Activated CD8-positive, alpha-beta T cell treated with anti-CD3 and anti-CD28 coated beads for 36 hours (primary cell): Measurements from ENCODE around the gene SCARF2. TPM values are rescaled to one million over a fixed set of nuclear protein-coding genes. Genes with fewer than 3 reads are reported as not detected.

Experiments
- ATAC-seq: fragments of 200-7000 bp; cut with Tn5 transposase; one replicate; pipeline ENCODE4 v1.10.0; 2021; ENCODE audit warnings: mild to moderate bottlenecking, moderate library complexity
- CTCF ChIA-PET: fragments of 350-600 bp; sonication (Branson Sonifier 250); formaldehyde crosslinking; loops from one replicate; lab custom pipeline; 2021; ENCODE audit warnings: antibody characterized with exemption; lab: Charles Lee
- POLR2A ChIA-PET: fragments of 350-600 bp; sonication (Branson Sonifier 250); formaldehyde crosslinking; loops from one replicate; lab custom pipeline; 2021; ENCODE audit warnings: antibody characterized with exemption; lab: Charles Lee
- DNase-seq: peaks from one replicate; pipeline ENCODE4 v3.0.0-alpha.2; 2020
- H3K27ac Mint-ChIP-seq: one replicate; pipeline ENCODE4 v1.8.0; 2021; ENCODE audit warnings: mild to moderate bottlenecking, mixed read lengths
- H3K27me3 Mint-ChIP-seq: one replicate; pipeline ENCODE4 v1.8.0; 2021; ENCODE audit warnings: mixed read lengths
- H3K36me3 Mint-ChIP-seq: one replicate; pipeline ENCODE4 v1.8.0; 2021; ENCODE audit warnings: low read depth, mixed read lengths
- H3K4me1 Mint-ChIP-seq: one replicate; pipeline ENCODE4 v1.8.0; 2021; ENCODE audit warnings: low read depth, mixed read lengths
- H3K4me3 Mint-ChIP-seq: one replicate; pipeline ENCODE4 v1.8.0; 2021; ENCODE audit warnings: mild to moderate bottlenecking, moderate library complexity, mixed read lengths
- H3K9me3 Mint-ChIP-seq: one replicate; pipeline ENCODE4 v1.8.0; 2021; ENCODE audit warnings: mixed read lengths
- intact Hi-C: fragments of 100-400 bp; cut with micrococcal nuclease; formaldehyde crosslinking; loops from one replicate; pipeline ENCODE4 v1.10.0; 2022
- total RNA-seq, 2 experiments: library from RNA; stranded (reverse); gene quantifications; one replicate each; pipeline ENCODE4 v1.2.3, GENCODE V29; 2021
- TF ChIP-seq, protein P1 (sequence below): fragments of 200-600 bp; IDR thresholded peaks from one replicate; pipeline ENCODE4 v1.8.0; 2022; ENCODE audit warnings: antibody characterized with exemption, mild to moderate bottlenecking

SCARF2 gene
- total RNA-seq, 2 experiments from 2014 or later: 0.20 to 0.27 TPM

DNA sequence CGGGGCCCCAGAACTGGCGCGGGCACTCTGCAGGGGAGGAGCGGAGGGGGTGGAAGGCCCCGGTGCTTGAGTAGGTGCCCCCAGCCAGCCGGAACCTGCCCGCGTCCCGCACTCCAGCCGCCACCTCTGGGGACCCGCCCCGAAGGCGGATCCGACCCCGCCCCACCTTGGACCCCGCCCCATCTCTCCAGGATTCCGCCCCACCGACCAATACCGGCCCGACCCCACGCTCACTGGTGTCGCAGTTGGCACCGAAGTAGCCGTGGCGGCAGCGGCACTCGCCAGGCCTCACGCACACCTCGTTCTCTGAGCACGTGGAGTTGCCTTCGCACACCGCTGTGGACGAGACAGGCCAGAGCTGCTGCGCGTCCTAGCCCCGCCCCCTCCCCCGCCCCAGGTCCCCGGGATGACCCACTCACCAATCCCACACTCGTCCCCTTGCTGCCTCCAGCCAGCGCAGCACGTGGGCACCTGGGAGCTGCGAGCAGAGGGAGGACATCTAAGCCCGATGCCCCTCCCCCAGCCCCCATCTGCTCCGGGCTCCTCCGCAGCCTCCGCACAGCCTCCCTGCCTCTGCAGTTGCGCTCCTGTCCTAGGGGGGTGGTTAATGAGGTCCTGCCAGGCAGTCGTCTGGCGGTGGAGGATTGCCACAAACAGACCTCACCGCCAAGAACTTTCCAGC lies 6.0 kb downstream of the SCARF2 start:
- peaks cover 17% of the 10 kb centered on the region for H3K4me1 Mint-ChIP-seq

DNA sequence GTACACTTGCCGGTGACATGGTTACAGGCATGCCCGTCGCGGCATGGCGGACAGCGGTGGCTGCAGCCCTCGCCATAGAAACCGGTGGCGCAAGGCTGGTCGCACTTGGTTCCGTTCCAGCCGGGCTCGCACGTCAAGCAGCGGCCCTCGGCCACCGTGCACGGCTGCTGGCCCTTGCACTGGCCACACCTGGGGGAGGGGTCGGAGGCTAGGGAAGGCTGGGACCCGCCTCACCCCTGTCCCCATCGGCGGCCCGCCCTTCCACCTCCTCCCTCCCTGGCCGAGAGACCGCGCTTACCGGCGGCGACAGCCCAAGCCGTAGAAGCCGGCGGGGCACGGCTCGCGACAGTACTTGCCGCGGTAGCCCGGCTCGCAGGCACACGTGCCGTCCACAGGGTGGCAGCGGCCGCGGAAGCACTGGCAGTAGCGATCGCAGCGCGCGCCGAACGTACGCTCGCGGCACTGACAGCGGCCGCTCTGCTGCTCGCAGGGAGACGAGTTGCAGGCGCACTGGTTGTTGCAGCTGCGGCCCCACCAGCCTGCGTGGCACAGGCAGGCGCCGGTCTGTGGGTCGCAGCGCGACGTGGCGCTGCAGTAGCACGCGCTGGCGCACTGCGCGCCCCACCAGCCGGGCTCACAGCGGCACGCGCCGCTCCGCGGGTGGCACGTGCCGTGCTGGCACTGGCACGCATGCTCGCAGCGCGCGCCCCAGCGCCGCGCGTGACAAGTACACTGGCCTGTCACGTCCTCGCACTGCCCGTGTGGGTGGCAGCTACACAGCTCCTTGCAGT lies 6.7 kb downstream of the SCARF2 start:
- intact Hi-C loops: loop anchor here (10.0 kb wide), 1 partner anchor 64 kb away; the partner anchor contains the start of gene KLHL22
- ATAC-seq: peak; percentile 47
- ChIA-PET CTCF (interaction anchor here (1.0 to 1.7 kb wide), 4 partner anchors 13 to 112 kb away, joined by 3 to 6 read pairs (median 4); partner anchors contain the start of gene DGCR6L), POLR2A (no interaction called here)
- Mint-ChIP-seq H3K36me3 (no peaks in the 10 kb centered on the region), H3K27me3 (peaks cover 65% of the 10 kb centered on the region), H3K27ac (no peak overlapping the region), H3K9me3 (no peaks in the 10 kb centered on the region), H3K4me3 (peak overlapping the region; percentile 49), H3K4me1 (peaks cover 15% of the 10 kb centered on the region)
- TF ChIP-seq, protein P1, sequence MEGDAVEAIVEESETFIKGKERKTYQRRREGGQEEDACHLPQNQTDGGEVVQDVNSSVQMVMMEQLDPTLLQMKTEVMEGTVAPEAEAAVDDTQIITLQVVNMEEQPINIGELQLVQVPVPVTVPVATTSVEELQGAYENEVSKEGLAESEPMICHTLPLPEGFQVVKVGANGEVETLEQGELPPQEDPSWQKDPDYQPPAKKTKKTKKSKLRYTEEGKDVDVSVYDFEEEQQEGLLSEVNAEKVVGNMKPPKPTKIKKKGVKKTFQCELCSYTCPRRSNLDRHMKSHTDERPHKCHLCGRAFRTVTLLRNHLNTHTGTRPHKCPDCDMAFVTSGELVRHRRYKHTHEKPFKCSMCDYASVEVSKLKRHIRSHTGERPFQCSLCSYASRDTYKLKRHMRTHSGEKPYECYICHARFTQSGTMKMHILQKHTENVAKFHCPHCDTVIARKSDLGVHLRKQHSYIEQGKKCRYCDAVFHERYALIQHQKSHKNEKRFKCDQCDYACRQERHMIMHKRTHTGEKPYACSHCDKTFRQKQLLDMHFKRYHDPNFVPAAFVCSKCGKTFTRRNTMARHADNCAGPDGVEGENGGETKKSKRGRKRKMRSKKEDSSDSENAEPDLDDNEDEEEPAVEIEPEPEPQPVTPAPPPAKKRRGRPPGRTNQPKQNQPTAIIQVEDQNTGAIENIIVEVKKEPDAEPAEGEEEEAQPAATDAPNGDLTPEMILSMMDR: no peak
- peak; percentile 65 for DNase-seq

More for the DNA sequence above, 6.0 kb downstream of the SCARF2 start:
- Mint-ChIP-seq H3K27ac (no peak overlapping the region), H3K36me3 (no peaks in the 10 kb centered on the region), H3K9me3 (no peaks in the 10 kb centered on the region), H3K27me3 (peaks cover 63% of the 10 kb centered on the region), H3K4me3 (peak overlapping the region; percentile 24)
- DNase-seq: no peak
- intact Hi-C loops: loop anchor here (10.0 kb wide), 1 partner anchor 63 kb away; the partner anchor contains the start of gene KLHL22
- POLR2A ChIA-PET: no interaction called here
- CTCF ChIA-PET: interaction anchor here (1.6 to 1.9 kb wide), 3 partner anchors 9 to 22 kb away, joined by 3 to 5 read pairs (median 3); no protein-coding TSS in a partner anchor
- TF ChIP-seq, protein P1: no peak
- ATAC-seq: no peak

DNA sequence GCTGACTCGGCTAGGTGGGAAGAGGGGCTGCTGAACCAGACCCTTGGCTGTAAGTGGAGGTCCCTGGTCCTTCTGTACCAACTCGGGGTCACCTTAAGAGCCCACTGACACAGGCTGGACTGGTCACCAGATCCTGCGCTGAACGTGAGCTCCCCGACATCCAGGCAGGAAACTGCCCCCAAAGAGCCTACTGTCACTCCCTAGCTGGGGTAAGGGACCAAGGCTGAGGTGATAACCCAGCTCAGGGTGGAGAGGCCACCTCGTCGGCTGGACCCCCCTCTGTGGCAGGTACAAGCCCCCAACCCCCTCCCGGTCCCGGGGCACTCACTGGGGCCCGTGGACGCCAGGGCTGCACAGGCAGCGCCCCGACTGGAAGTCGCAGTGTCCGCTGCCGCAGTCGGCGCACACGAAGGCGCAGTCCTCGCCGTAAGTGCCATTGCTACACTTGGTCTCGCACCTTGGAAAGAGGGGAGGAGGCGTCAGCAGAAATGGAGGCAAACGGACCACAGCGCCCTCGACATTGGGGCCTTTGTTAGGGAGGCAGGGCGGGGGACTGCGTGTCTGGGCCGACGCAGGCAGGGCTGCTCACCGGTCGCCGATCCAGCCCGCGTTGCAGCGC lies 7.4 kb downstream of the SCARF2 start:
- ChIA-PET CTCF (interaction anchor here (1.0 to 3.8 kb wide), 3 partner anchors 12 to 111 kb away, joined by 4 to 25 read pairs (median 6); partner anchors contain the start of gene DGCR6L), POLR2A (no interaction called here)
- H3K27ac Mint-ChIP-seq: no peak overlapping the region
- peak overlapping the region; percentile 67 for H3K4me3 Mint-ChIP-seq
- ATAC-seq (peak; percentile 17), DNase-seq (peak; percentile 30)
- peaks cover 58% of the 10 kb centered on the region for H3K27me3 Mint-ChIP-seq
- H3K36me3 Mint-ChIP-seq: no peaks in the 10 kb centered on the region
- intact Hi-C loops: loop anchor here (10.0 kb wide), 1 partner anchor 65 kb away; the partner anchor contains the start of gene KLHL22
- H3K9me3 Mint-ChIP-seq: no peaks in the 10 kb centered on the region
- H3K4me1 Mint-ChIP-seq: peaks cover 12% of the 10 kb centered on the region
- TF ChIP-seq, protein P1: no peak

DNA sequence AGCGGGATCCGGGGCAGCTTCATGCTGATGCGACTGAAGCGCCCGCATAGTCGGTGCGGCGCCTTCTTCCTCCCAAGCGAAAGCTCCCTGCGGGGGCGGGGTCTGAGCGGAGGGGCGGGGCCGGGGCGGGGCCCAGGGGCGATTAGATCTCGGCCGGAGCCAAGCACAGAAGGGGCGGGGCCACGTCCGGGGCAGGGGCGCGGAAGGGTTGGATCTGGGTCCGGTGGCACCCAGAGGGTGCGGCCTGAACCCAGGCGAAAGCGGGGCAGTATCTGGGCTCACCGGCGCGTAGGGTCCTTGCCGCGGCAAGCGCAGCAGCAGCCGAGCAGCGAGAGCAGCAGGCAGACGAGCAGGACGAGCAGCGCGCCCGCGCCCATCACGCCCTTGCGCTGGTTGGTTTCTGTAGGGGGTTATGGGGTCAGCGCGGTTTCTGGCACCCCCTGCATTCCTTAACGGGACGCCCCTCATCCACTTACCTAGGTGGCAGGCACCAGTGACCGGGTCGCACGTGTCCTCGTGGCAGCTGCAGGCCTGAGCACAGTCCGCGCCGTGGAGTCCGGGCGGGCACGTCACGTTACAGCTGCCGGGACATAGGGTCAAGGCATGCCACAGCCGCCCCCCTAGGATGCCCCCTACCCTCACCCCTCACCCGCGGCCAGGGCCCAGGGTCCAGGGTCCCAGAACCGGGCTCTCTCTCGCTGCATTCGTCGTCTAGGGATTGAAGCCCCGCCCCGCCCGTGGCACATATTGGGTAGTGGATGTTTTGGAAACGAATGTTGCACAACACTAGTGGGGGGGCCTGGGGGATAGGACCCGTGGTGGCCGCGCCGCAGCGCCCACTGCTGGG lies 8.1 kb downstream of the SCARF2 start:
- intact Hi-C loops: loop anchor here (10.0 kb wide), 1 partner anchor 65 kb away; the partner anchor contains the start of gene KLHL22
- Mint-ChIP-seq H3K27me3 (peaks cover 53% of the 10 kb centered on the region), H3K36me3 (no peaks in the 10 kb centered on the region), H3K9me3 (no peaks in the 10 kb centered on the region), H3K4me3 (peak overlapping the region; percentile 67), H3K4me1 (peaks cover 12% of the 10 kb centered on the region), H3K27ac (no peak overlapping the region)
- TF ChIP-seq, protein P1: no peak
- ATAC-seq (peak; percentile 80), DNase-seq (peak; percentile 82)
- CTCF ChIA-PET: interaction anchor here (1.0 to 3.8 kb wide), 4 partner anchors 11 to 110 kb away, joined by 4 to 25 read pairs (median 8); partner anchors contain the start of gene DGCR6L
- POLR2A ChIA-PET: interaction anchor here (0.8 kb wide), 1 partner anchor 36 kb away, joined by 4 read pairs; no protein-coding TSS in a partner anchor
